ENCODE results near the gene SH2D3A.
A peak's percentile ranks its signal among the peaks of the same experiment; 100 is the strongest.

- TF ChIP-seq, protein P1, sequence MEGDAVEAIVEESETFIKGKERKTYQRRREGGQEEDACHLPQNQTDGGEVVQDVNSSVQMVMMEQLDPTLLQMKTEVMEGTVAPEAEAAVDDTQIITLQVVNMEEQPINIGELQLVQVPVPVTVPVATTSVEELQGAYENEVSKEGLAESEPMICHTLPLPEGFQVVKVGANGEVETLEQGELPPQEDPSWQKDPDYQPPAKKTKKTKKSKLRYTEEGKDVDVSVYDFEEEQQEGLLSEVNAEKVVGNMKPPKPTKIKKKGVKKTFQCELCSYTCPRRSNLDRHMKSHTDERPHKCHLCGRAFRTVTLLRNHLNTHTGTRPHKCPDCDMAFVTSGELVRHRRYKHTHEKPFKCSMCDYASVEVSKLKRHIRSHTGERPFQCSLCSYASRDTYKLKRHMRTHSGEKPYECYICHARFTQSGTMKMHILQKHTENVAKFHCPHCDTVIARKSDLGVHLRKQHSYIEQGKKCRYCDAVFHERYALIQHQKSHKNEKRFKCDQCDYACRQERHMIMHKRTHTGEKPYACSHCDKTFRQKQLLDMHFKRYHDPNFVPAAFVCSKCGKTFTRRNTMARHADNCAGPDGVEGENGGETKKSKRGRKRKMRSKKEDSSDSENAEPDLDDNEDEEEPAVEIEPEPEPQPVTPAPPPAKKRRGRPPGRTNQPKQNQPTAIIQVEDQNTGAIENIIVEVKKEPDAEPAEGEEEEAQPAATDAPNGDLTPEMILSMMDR (IDR thresholded peaks at IDR 0.05 in 2 of 3, conservative IDR thresholded peaks at IDR 0.05 in 1 of 3; ENCODE audit: borderline replicate concordance in 1 of 3, insufficient read depth in 1 of 3, low read depth in 2 of 3, low read length in 2 of 3) = no peak
- TF ChIP-seq ZFX (IDR thresholded peaks at IDR 0.05) = peak; percentile 19; the same call in 1 of the 2 replicates
- TF ChIP-seq EZH2 (IDR thresholded peaks at IDR 0.05) = no peak
- TF ChIP-seq CEBPB (IDR thresholded peaks at IDR 0.05; ENCODE audit: low read depth) = no peak
- TF ChIP-seq, protein P2, sequence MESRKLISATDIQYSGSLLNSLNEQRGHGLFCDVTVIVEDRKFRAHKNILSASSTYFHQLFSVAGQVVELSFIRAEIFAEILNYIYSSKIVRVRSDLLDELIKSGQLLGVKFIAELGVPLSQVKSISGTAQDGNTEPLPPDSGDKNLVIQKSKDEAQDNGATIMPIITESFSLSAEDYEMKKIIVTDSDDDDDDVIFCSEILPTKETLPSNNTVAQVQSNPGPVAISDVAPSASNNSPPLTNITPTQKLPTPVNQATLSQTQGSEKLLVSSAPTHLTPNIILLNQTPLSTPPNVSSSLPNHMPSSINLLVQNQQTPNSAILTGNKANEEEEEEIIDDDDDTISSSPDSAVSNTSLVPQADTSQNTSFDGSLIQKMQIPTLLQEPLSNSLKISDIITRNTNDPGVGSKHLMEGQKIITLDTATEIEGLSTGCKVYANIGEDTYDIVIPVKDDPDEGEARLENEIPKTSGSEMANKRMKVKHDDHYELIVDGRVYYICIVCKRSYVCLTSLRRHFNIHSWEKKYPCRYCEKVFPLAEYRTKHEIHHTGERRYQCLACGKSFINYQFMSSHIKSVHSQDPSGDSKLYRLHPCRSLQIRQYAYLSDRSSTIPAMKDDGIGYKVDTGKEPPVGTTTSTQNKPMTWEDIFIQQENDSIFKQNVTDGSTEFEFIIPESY (IDR thresholded peaks at IDR 0.05; ENCODE audit: extremely low read depth, insufficient replicate concordance, low read length) = no peak
- no peak for TF ChIP-seq MAX (IDR thresholded peaks at IDR 0.05)
- no peak for TF ChIP-seq YY1 (IDR thresholded peaks at IDR 0.05; ENCODE audit: extremely low read depth, insufficient replicate concordance, low read depth, low read length)
Observed at GRCh38 chr19:6740589-6741343, 26.5 kb downstream of the SH2D3A start.

All from HCT116 (cell line).